ENCODE data around the gene TCEAL3.
"Not testable (repeated sequence)": the region's sequence is repeated elsewhere in the genome, so short reads cannot be mapped to it uniquely, and the experiment has no call there.

Gene TCEAL3

GRCh38 chrX:103628386-103629317, 20.9 kb downstream of the TCEAL3 start, which contains the start of gene TCEAL1:
TCEAL1 (plus strand) TSS chrX:103628975; CDS start chrX:103629917, 942 bp downstream.
- peak; percentile 84 for DNase-seq

GRCh38 chrX:103629318-103630170, 21.8 kb downstream of the TCEAL3 start:
- DNase-seq: peak; percentile 93

GRCh38 chrX:103630171-103630511, 22.4 kb downstream of the TCEAL3 start:
- no peak for DNase-seq

GRCh38 chrX:103631145-103631544, 23.4 kb downstream of the TCEAL3 start:
- no peak for DNase-seq

GRCh38 chrX:103635436-103635835, 27.7 kb downstream of the TCEAL3 start:
- DNase-seq: no peak

GRCh38 chrX:103637604-103638338, 30.0 kb downstream of the TCEAL3 start:
- DNase-seq: peak; percentile 71

GRCh38 chrX:103638479-103639346, 30.9 kb downstream of the TCEAL3 start:
- peak; percentile 97 for DNase-seq

GRCh38 chrX:103640401-103641155, 32.8 kb downstream of the TCEAL3 start:
- DNase-seq: no peak

- DNase-seq: no peak
Measured at GRCh38 chrX:103644125-103644524, 36.4 kb downstream of the TCEAL3 start.

- no peak for DNase-seq
Measured at GRCh38 chrX:103647630-103648029, 39.9 kb downstream of the TCEAL3 start.

GRCh38 chrX:103651151-103651773, 43.5 kb downstream of the TCEAL3 start:
- DNase-seq: no peak

- DNase-seq: not testable (repeated sequence)
Measured at GRCh38 chrX:103655230-103656000, 47.7 kb downstream of the TCEAL3 start.

- DNase-seq: no peak
Measured at GRCh38 chrX:103656617-103657016, 48.9 kb downstream of the TCEAL3 start.

- DNase-seq: not testable (repeated sequence)
Measured at GRCh38 chrX:103657066-103657465, 49.3 kb downstream of the TCEAL3 start.

- DNase-seq: no peak
Measured at GRCh38 chrX:103658681-103659433, 51.1 kb downstream of the TCEAL3 start.

GRCh38 chrX:103659460-103659859, 51.7 kb downstream of the TCEAL3 start:
- DNase-seq: not testable (repeated sequence)

All from islet precursor cell (in vitro differentiated cells).